HG02678 (cell line): ENCODE data around the gene ARPC1A.
"Not testable (repeated sequence)": the region's sequence is repeated elsewhere in the genome, so short reads cannot be mapped to it uniquely, and the experiment has no call there.

ENCODE experiments used
- ATAC-seq: cut with Tn5 transposase; IDR thresholded peaks from one replicate; pipeline ENCODE4 v1.9.1; 2021; ENCODE audit warnings: mild to moderate bottlenecking, moderate library complexity; ENCODE audit not compliant: unreplicated experiment

The ARPC1A gene

DNA sequence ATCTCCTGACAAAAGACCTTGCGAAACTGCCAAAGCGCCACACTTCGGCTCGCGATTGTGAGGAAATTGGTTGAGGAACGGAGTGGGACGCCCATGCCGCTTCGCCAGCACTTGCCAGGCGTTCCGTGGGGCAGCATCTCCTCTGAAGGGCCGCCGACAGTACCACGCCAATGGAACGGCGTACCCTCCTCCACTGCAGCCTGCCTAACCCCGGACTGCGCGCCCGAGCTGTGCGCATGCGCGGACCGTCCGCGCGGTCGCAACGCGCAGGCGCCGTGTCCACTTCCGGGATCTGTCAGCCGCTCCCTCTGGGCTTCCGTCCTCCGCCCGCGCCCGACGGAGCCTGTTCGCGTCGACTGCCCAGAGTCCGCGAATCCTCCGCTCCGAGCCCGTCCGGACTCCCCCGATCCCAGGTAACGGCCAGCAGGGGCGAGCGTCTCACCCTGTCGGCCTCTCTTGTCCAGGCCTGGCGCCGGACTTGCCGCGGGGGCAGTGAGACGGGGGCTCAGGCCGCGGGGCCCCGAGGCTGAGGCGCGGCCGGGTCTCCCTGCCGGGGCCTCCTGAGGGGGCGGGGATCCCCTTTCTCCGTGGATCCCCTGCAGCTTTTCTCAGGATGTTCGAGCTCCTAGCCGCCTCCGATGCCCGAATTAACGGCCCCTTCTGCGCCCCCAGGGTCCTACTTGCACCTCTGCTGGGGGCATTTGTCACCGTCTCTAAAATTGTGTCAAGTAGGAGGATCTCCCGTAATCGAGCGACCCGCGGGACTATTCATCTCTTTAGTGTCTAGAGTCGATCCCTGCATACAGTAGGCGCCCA, at the start of gene ARPC1A:
Gene ARPC1A (plus strand): TSS at position 307 of the 816 bp plus-strand sequence. CDS start 7,456 bp downstream, outside the sequence.
- ATAC-seq = peak; percentile 90

DNA sequence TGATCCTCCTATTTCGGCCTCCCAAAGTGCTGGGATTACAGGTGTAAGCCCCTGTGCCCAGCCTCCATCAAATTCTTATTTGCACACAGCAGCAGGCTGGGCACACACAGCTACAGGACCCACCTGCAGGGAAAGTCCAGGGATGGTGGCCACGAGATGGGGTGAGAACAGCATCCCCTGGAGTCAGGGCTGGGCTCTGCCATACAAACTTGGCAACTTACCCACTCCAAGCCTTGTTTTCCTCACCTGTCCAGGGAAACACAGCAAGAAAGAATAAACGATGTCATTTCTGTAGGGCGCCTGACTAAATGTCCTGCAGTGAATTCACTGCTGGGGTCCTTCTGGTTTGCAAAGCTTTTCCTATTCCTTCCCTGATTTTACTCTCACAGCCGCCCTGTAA, 47.5 kb upstream of the ARPC1A start:
- no peak for ATAC-seq

DNA sequence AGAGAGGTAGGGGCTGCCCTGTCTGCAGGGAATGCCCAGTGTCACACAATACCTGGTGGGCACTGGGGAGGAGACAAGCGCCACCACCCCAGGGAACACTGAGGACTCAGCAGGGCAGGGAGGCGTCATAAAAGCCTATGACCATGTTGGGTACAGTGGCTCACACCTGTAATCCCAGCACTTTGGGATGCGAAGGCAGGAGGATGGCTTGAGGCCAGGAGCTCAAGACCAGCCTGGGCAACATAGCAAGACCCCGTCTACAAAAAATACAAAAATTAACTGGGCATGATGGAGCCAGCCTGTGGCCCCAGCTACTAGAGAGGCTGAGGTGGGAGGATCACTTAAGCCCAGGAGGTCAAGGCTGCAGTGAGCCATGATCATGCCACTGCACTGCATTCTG, 41.5 kb upstream of the ARPC1A start:
- not testable (repeated sequence) for ATAC-seq

DNA sequence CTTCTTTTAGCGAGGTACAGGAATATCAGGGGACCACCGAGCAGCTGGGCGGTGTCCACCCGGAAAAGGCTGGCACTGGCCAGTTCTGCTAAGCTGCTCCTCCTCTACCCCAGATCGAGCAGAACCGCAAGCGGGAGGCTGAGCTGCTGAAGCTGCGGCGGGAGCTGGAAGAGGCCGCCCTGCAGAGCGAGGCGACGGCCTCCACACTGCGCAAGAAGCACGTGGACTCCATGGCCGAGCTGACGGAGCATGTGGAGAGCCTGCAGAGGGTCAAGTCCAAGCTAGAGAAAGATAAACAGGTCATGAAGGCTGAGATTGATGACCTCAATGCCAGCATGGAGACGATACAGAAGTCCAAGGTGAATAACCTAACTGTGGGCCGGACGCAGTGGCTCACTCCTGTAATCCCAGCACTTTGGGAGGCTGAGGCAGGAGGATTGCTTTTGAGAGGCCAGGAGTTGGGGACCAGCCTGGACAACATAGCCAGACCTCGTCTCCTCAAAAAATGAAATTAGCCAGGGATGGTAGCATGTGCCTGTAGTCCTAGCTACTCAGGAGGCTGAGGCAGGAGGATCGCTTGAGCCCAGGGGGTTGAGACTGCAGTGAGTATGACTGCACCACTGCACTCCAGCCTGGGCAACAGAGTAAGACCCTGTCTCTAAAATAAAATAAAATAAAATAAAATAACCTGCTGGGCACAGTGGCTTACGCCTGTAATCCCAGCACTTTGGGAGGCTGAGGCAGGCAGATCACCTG, 37.7 kb upstream of the ARPC1A start:
- ATAC-seq = no peak

DNA sequence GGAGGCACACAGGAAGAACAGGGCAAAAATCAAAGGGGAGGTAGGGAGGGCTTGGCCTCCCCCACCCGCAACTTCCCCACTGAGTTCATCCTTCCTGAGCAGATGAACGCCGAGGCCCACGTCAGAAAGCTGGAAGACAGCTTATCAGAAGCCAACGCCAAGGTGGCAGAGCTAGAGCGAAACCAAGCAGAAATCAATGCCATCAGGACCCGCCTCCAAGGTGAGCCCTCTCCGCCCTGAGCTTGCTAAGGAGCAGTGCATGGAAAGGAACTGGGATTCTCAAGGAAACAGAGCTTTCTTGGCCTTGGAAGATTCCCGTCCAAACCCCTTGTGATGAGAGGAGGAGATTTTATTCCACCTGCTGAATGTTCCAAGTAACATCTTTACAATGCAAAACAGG, 36.5 kb upstream of the ARPC1A start:
- no peak for ATAC-seq

DNA sequence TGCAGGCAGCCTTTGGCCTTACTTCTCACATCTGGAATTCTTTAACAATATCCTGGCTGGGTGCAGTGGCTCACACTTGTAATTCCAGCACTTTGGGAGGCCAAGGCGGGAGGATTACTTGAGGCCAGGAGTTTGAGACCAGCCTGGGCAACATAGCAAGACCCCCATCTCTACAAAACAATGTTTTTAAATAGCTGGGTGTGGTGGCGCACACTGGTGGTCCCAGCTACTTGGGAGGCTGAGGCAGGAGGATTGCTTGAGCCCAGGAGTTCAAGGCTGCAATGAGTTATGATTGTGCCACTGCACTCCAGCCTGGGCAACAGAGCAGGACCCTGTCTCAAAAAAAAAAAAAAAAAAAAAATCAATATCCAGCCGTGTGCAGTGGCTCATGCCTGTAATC, 35.5 kb upstream of the ARPC1A start:
- not testable (repeated sequence) for ATAC-seq

DNA sequence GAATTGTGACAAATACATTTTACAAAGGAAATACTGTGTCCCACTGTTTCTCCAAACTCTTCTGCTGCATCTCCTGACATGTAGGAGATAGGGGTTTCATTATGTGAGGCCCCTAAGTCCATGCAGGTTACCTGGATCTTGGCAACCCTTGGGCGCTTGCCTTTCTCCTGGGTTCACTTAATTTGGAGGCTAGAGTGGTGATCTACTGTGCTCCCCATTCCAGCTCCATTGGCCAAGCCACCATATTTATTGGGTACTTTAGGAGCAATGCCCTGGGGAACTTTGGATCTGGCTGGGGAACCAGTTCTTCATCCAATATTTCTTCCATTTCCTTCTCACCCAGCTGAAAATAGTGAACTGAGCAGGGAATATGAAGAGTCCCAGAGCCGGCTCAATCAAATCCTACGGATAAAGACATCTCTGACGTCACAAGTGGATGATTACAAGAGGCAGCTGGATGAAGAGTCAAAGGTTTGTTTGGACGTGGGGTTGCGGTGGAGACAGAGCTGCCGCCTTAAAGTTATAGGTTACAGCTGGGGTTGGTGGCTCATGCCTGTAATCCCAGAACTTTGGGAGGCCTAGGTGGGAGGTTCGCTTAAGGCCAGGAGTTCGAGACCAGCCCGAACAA, 34.6 kb upstream of the ARPC1A start:
- ATAC-seq = no peak

DNA sequence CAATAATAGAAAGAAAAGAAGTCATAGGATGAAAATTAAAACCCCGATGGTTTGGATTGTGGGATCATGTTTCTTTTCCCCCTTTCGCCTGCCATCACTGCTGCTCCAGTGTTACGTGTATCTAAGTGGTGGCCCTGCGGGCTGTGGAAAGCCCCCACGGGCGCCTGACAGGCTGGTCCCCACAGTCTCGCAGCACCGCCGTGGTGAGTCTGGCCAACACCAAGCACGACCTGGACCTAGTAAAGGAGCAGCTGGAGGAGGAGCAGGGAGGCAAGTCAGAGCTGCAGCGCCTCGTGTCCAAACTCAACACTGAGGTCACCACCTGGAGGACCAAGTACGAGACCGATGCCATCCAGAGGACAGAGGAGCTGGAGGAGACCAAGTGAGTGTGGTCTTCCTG, 33.6 kb upstream of the ARPC1A start:
- no peak for ATAC-seq

DNA sequence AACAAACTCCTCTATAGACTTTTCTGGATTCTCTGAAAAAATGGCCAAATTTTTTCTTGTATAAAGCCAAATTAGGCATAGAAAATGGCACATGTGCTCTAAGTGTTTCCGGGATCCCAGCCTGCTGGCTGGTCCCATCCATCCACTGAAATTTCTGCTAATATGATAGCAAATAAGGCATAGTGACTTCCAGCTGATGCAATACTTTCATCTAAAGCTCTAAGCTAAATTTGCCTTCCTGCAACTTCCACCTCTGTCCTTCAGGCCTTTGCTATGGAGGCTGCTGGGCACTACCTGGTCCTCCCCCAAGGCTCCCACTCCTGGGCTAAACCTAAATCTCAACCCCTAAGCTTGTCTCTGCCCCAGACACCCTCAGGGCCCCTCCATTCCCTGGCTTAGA, 32.5 kb upstream of the ARPC1A start:
- ATAC-seq = no peak

DNA sequence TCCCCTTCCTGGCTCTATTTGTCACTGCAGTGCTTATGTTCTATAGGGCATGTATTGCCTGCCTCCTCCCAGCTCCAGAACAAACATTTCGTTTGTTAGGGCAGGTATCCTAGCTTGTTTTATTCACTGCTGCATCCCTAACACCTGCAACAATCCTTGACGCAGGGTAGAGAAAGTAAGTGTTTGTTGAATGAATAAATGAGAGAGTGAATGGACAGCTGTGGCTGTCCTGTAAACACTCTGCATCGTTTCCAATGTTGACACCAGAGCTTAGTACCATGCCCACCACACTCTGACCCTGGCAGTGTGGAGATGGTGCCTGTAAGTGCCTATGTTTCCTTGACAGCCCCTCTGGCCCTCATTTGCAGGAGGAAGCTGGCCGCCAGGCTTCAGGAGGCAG, 32.0 kb upstream of the ARPC1A start:
- no peak for ATAC-seq

DNA sequence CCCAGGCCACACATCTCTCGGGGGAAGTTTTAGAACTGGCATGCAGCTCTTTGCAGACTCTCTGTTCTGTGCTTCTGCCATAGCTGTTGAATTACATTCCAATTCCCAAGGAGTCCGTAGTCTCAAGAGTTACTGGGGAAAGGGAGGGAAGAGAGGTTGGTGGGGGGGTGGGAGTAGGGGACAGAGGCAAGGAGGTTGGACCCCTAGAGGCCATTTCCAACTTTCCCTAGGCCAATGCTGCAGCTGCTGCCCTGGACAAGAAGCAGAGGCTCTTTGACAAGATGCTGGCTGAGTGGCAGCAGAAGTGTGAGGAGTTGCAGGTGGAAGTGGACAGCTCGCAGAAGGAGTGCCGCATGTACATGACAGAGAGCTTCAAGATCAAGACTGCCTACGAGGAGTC, 29.2 kb upstream of the ARPC1A start:
- ATAC-seq = no peak

DNA sequence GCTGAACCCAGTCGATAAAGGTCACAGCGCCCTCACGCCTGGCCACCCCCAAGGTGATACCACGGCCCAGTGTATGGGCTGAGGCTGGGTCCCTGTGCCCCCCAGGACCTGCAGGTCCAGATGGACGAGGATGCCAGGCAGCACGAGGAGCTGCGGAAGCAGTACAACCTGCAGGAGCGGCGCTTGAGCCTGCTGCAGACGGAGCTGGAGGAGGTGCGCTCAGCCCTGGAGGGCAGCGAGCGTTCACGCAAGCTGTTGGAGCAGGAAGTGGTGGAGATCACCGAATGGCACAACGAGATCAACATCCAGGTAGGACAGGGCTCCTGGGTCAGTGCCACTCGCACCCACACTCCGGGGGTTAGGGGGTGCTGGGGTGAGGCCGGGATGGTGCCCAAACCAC, 24.2 kb upstream of the ARPC1A start:
- ATAC-seq = no peak

DNA sequence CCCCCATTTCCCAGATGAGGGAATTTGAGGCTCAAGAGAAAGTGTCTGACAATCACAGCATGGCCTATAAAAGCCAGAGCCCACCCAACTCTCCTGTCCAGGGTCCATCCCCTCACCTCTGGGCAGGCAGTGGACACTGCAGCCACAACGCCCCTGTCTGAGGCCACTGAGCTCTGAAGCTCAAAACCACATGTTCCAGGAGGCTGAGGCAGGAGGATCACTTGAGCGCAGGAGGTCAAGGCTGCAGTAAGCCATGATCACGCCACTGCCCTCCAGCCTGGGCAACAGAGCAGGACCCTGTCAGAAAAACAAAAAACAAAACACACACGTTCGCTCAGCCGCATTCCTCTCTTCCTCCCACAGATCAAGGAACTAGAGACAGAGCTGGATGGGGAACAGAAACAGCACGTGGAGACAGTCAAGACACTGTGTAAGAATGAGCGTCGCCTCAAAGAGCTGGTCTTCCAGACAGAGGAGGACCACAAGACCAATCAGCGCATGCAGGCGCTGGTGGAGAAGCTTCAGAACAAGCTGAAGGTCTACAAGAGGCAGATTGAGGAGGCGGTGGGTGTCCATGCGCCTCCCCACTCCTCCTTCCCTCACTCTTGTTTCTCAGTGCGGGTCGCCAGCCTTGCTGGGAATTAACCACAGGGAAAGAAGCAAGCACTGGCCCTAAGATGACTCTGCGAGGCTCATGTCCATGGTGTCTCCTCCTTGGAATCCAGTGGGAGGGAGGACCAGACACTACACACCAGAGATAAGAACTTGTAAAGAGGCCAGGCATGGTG, 20.0 kb upstream of the ARPC1A start:
- no peak for ATAC-seq

DNA sequence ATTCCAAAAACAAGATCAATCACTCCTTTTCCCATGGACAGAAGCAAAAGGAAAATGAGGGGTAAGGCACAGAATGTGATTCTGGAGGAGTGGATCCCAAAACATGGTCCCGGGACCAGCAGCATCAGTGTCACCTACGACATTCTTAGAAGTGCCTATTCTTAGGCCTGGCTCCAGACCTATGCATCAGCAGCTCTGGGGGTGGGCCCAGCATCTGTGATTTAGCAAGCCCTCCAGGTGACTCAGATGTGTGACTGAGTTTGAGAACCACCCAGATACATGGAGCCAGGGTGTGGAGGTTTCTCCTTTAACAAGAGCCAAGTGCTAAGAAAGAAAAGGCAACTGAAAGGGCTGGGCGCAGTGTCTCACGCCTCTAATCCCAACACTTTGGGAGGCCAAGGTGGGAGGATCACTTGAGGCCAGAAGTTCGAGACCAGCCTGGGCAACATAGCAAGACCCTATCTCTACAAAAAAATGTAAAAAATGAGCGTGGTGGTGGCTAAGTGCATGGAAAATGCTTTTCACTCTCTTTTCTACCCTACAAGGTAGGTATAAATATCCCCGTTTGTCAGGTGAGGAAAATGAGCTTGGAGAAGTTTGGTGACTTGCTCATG, 17.1 kb upstream of the ARPC1A start:
- ATAC-seq = no peak

DNA sequence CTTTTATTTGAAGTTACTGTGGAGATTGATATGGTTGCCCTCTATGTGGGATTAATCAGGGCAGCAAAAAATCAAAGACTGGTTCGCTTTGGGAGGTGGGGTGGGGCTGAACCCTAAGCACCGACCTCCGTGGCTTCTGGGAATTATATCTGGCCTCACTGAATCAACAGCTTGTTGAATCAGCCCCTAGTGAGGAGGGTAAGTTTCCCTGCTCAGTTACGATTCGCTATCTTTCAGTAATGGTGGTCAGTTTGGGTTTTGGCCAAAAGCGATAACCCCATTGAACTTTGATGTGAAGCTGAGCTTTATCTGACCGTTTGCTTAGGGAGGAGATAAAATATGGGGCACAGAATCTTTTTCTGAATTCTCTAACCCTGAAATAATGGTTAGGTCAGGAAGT, 16.6 kb upstream of the ARPC1A start:
- ATAC-seq = no peak

DNA sequence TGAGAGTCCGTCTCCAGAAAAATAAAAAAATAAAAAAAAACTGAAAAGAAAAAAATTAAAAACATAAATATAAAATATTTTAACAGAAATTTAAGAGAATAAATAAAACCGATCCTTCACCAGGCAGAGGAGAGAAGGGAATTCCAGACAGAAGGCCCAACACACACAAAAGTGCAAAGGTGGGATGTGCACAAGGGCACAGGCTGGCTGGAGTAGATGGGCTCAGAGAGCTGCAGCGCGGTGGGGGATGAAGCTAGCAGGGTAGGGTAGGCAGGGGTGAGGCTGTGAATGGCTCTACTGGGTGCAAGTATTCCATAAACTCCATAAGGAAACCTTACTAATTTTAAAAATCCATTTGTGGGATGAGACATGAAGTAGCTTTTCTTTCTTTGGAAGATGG, 15.7 kb upstream of the ARPC1A start:
- ATAC-seq = no peak

DNA sequence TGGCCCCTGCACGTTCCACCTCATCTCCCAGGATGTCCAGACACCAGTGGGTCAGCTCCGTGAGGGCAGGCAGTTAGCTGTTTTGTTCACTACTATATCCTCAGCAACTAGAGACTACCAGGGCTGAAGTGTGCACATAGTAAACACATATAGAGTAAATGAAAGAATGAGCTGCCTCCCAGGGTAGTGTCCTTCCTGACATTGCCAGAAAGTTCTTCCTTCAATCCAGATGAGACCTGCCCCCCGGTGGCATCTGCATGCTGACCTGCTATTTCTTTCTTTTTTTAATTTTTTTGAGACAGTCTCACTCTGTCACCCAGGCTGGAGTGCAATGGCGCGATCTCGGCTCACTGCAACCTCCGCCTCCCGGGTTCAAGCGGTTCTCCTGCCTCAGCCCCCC, 14.0 kb upstream of the ARPC1A start:
- no peak for ATAC-seq

DNA sequence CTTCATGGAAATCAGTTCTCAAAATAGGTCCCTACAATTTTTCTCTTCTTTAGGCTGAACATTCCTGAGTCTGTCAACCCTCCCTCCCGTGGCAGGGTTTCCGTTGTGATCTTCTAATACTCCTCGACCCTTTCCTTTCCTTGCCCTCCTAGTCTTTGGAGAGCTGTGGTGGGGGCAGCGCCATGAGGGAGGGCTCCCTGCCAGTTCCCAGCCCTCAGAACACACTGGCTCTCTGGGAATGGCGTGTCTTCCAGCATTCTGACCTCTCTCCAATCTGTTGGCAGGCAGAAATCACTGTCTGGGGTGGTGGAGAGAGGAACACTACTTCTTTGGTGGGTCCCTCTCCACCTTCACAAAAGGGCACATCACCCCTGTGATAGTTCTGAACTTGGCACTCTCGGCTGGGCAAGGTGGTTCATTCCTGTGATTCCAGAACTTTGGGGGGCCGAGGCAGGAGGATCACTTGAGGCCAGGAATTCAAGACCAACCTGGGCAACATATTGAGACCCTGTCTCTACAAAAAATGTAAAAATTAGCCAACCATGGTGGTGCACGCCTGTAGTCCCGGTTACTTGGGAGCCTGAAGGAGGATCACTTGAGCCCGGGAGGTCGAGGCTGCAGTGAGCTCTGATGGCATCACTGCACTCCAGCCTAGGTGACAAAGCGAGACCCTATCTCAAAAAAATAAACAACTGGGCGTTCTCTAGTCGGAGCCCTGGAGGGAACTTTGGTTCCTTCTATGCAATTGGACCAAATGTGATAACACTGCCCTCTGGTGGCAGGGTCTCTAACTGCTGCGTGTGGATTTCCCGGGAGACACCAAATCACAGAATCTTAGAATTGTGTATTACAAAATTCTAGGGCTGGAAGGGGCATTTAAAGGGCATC, 13.1 kb upstream of the ARPC1A start:
- no peak for ATAC-seq

DNA sequence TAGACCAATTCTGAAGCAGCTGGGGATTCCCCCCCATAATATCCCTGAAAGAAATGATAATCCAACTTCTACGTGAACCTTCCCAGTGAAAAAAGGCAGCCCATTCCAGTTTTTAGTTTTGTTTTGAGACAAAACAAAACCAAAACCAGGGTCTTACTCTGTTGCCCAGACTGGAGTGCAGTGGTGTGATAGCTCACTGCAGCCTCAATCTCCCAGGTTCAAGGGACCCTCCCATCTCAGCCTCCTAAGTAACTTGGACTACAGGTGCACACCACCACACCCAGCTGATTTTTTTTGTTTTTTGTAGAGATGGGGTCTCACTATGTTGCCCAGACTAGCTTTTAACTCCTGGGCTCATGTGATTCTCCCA, 12.5 kb upstream of the ARPC1A start:
- no peak for ATAC-seq

DNA sequence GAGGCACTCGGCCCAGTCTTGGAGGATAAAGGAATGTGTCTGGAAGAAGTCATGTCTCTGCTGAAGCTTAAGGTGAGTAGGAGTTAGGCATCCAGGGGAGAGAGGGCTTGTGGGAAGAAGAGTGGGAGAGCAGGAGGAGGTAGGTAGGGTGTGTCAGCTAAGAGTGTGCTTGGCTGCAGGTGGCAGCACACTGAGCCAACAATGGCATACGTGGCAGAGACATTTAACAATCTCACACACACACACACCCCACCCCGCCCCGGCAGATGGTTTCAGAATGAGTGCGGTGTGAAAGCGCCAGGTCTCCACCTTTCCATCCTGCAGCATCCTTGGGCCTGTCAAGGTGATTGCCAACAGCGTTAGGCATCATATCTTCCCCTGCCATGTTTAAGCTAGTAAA, 11.2 kb upstream of the ARPC1A start:
- no peak for ATAC-seq
